Endothelial cell of umbilical vein (primary cell): Measurements from ENCODE around the gene GNE. TPM values are rescaled to one million over a fixed set of nuclear protein-coding genes. Genes with fewer than 3 reads are reported as not detected.

Experiments
- BruUV-seq: library from RNA; stranded (reverse); fragments of 400-500 nt; replicated peaks from 2 replicates; lab custom pipeline; 2021; lab: Mats Ljungman, UMichigan
- CTCF ChIA-PET: fragments of 300-600, 350-600 bp; sonication (Branson Sonifier 250); formaldehyde crosslinking; loops from one replicate; lab custom pipeline; 2021; ENCODE audit warnings: antibody characterized with exemption, inconsistent platforms; lab: Charles Lee
- POLR2A ChIA-PET: fragments of 300-600, 350-600 bp; sonication (Branson Sonifier 250); formaldehyde crosslinking; loops from one replicate; lab custom pipeline; 2021; ENCODE audit warnings: antibody characterized with exemption, inconsistent platforms; lab: Charles Lee
- DNase-seq: peaks from one replicate; pipeline ENCODE4 v3.0.0-alpha.2; 2011; ENCODE audit warnings: low read depth, low spot score
- FAIRE-seq: peaks from 2 replicates; lab custom pipeline; 2011; peaks lifted over from hg19 to GRCh38; lab: Jason Lieb, UNC
- H2AFZ ChIP-seq: 2 replicates; pipeline ENCODE4 v1.6.0; 2012; ENCODE audit warnings: low read depth, low read length, control low read depth, inconsistent platforms
- H3K27ac ChIP-seq: 2 replicates; pipeline ENCODE4 v1.5.1; 2011; ENCODE audit warnings: low read depth, mild to moderate bottlenecking, control low read depth, low read length, moderate library complexity; ENCODE audit not compliant: insufficient read depth
- H3K27me3 ChIP-seq, 2 experiments: 2 replicates each; pipeline versions ENCODE4 v1.6.0 to v1.6.1; 2011; ENCODE audit warnings: low read length in 2 of 2, mixed read lengths in 1 of 2; ENCODE audit not compliant: control insufficient read depth in 2 of 2, insufficient read depth in 2 of 2
- H3K36me3 ChIP-seq, 2 experiments: 2 replicates in 1 of 2; 3 replicates in 1 of 2; pipeline ENCODE4 v1.5.1; 2011; ENCODE audit warnings: low read length in 2 of 2, mild to moderate bottlenecking in 1 of 2, moderate library complexity in 1 of 2; ENCODE audit not compliant: control insufficient read depth in 2 of 2, insufficient read depth in 2 of 2; ENCODE audit errors: extremely low read depth in 1 of 2
- H3K4me1 ChIP-seq: 3 replicates; pipeline ENCODE4 v1.5.1; 2011; ENCODE audit warnings: mild to moderate bottlenecking, low read length; ENCODE audit not compliant: control insufficient read depth, insufficient read depth; ENCODE audit errors: extremely low read depth
- H3K4me2 ChIP-seq: 2 replicates; pipeline ENCODE4 v1.6.1; 2011; ENCODE audit warnings: low read length, control low read depth, mixed read lengths; ENCODE audit not compliant: insufficient read depth
- H3K4me3 ChIP-seq, 3 experiments: fragments of 200-600 bp in 1 of 3; sonication (generic), shearing (Covaris generic) in 1 of 3; replicated peaks in 1 of 3; 2 replicates each; pipeline ENCODE4 v1.5.1; 2011 to 2016; ENCODE audit warnings: control low read depth in 3 of 3, low read length in 3 of 3, mild to moderate bottlenecking in 2 of 3, inconsistent platforms in 1 of 3, low read depth in 1 of 3, moderate library complexity in 1 of 3; ENCODE audit not compliant: insufficient read depth in 1 of 3
- H3K79me2 ChIP-seq: 2 replicates; pipeline ENCODE4 v1.6.0; 2012; ENCODE audit warnings: low read length, inconsistent platforms; ENCODE audit not compliant: control insufficient read depth, insufficient read depth
- H3K9ac ChIP-seq: replicated peaks from 2 replicates; pipeline ENCODE3; 2011; ENCODE audit warnings: low read length, control low read depth; ENCODE audit not compliant: insufficient read depth; ENCODE audit errors: extremely low read depth
- H3K9me1 ChIP-seq: replicated peaks from 3 replicates; pipeline ENCODE4 v1.6.0; 2011; ENCODE audit warnings: mild to moderate bottlenecking, low read length; ENCODE audit not compliant: control insufficient read depth, insufficient read depth; ENCODE audit errors: extremely low read depth
- H3K9me3 ChIP-seq: replicated peaks from 2 replicates; pipeline ENCODE4 v1.5.1; 2012; ENCODE audit warnings: low read length, inconsistent platforms; ENCODE audit not compliant: control insufficient read depth, insufficient read depth
- H4K20me1 ChIP-seq: replicated peaks from 2 replicates; pipeline ENCODE3; 2011; ENCODE audit warnings: mild to moderate bottlenecking, low read length; ENCODE audit not compliant: control insufficient read depth, insufficient read depth; ENCODE audit errors: extremely low read depth
- CTCF ChIP-seq, 2 donors: IDR thresholded peaks; 1 replicate in 1 of 2; 2 replicates in 1 of 2; pipeline ENCODE4 v1.5.1; 2011; ENCODE audit warnings: low read length in 2 of 2, mild to moderate bottlenecking in 2 of 2, moderate library complexity in 2 of 2, control low read depth in 1 of 2, inconsistent platforms in 1 of 2, low read depth in 1 of 2; ENCODE audit not compliant: insufficient read depth in 1 of 2; ENCODE audit errors: extremely low read depth in 1 of 2
- EZH2 ChIP-seq: IDR thresholded peaks from 2 replicates; pipeline ENCODE4 v1.6.1; 2012; ENCODE audit warnings: borderline replicate concordance, low read depth, mild to moderate bottlenecking, moderate library complexity, low read length, inconsistent platforms; ENCODE audit not compliant: severe bottlenecking
- FOS ChIP-seq: IDR thresholded peaks from 2 replicates; pipeline ENCODE4 v1.6.1; 2011; ENCODE audit warnings: mild to moderate bottlenecking, low read length, moderate library complexity, borderline replicate concordance; ENCODE audit not compliant: insufficient read depth
- GATA2 ChIP-seq: IDR thresholded peaks from 2 replicates; pipeline ENCODE4 v1.7.0; 2011; ENCODE audit warnings: low read depth, mild to moderate bottlenecking, moderate library complexity, mixed read lengths, low read length; ENCODE audit not compliant: insufficient read length, insufficient read depth
- JUN ChIP-seq: IDR thresholded peaks from 2 replicates; pipeline ENCODE4 v1.6.1; 2011; ENCODE audit warnings: borderline replicate concordance, low read depth; ENCODE audit not compliant: insufficient read length, insufficient read depth
- MAX ChIP-seq: IDR thresholded peaks from 2 replicates; pipeline ENCODE4 v1.6.1; 2011; ENCODE audit not compliant: insufficient read depth, insufficient read length
- MYC ChIP-seq: IDR thresholded peaks from one replicate; pipeline ENCODE4 v1.6.1; 2011; ENCODE audit warnings: mild to moderate bottlenecking, low read depth, low read length
- POLR2A ChIP-seq: IDR thresholded peaks from 2 replicates; pipeline ENCODE4 v1.6.1; 2012; ENCODE audit warnings: low read depth, mild to moderate bottlenecking, control low read depth, low read length
- POLR2AphosphoS5 ChIP-seq: IDR thresholded peaks from 2 replicates; pipeline ENCODE4 v1.6.1; 2012; ENCODE audit warnings: low read depth, mild to moderate bottlenecking, control low read depth, low read length, moderate library complexity; ENCODE audit not compliant: insufficient read depth
- dilution Hi-C: fragments of 300-500 bp; cut with MboI; formaldehyde crosslinking; loops from one replicate; pipeline ENCODE4 v1.15.0; 2019; ENCODE audit warnings: low sequenced_read_pairs; ENCODE audit not compliant: extremely low pct_ligation_motif_present
- intact Hi-C: fragments of 100-400 bp; cut with micrococcal nuclease; formaldehyde crosslinking; loops from one replicate; pipeline ENCODE4 v1.10.0; 2022
- polyA plus RNA-seq, 4 experiments: library from polyadenylated mRNA; depleted of rRNA in 3 of 4; stranded (reverse) in 3 of 4; unstranded in 1 of 4; fragments of >200 nt; gene quantifications; 2 replicates each; pipeline versions ENCODE4 v1.2.1 to v1.2.3, GENCODE V29; 2011 to 2012; ENCODE audit warnings: missing spikeins in 1 of 4
- total RNA-seq: library from RNA; stranded (reverse); gene quantifications from 2 replicates; pipeline ENCODE4 v1.2.3, GENCODE V29; 2021

Gene GNE
- total and polyA plus RNA-seq, 2 donors (not counting 3 experiments of a cell fraction or from before 2014, with no cell fraction given) = 8.5 to 11.4 TPM

GRCh38 chr9:36165826-36166167 lies 92.5 kb downstream of the GNE start:
- ChIA-PET CTCF (interaction anchor here (0.7 to 8.4 kb wide), 22 partner anchors 12 to 480 kb away, joined by 3 to 189 read pairs (median 6); partner anchors contain the start of genes CLTA, GLIPR2 and OR2S2), POLR2A (interaction anchor here (0.7 kb wide), 1 partner anchor 50 kb away, joined by 5 read pairs; no protein-coding TSS in a partner anchor)
- intact Hi-C loops = loop anchor here (1.0 kb wide), 5 partner anchors 29 to 210 kb away; partner anchors contain the start of gene GLIPR2
- peaks cover 18% of the 10 kb centered on the region for H3K4me1 ChIP-seq
- H2AFZ ChIP-seq = peak overlapping the region; percentile 52
- peak overlapping the region; percentile 28 for H3K9ac ChIP-seq
- TF ChIP-seq GATA2 (peak; percentile 59), POLR2A (no peak)
- peak; percentile 34 for DNase-seq
- BruUV-seq = no TSS peak
- H3K4me2 ChIP-seq = peak overlapping the region; percentile 38
- FAIRE-seq = no peak
- H3K9me1 ChIP-seq = no peaks in the 10 kb centered on the region
- H3K27ac ChIP-seq = no peak overlapping the region
- dilution Hi-C loops = no loop called here
- no peaks in the 10 kb centered on the region for H3K9me3 ChIP-seq
- H4K20me1 ChIP-seq = no peaks in the 10 kb centered on the region
- no peaks in the 10 kb centered on the region for H3K36me3 ChIP-seq
- H3K27me3 ChIP-seq = no peaks in the 10 kb centered on the region
- peak overlapping the region in 1 of 3 experiments; percentile 51 for H3K4me3 ChIP-seq
- H3K79me2 ChIP-seq = no peaks in the 10 kb centered on the region

GRCh38 chr9:36164989-36165388 lies 93.3 kb downstream of the GNE start:
- H3K4me3 ChIP-seq = no peak overlapping the region
- intact Hi-C loops = no loop called here
- H4K20me1 ChIP-seq = no peaks in the 10 kb centered on the region
- no peaks in the 10 kb centered on the region for H3K79me2 ChIP-seq
- H3K4me2 ChIP-seq = no peak overlapping the region
- dilution Hi-C loops = no loop called here
- peaks cover 18% of the 10 kb centered on the region for H3K4me1 ChIP-seq
- DNase-seq = no peak
- H3K27ac ChIP-seq = no peak overlapping the region
- H3K9me3 ChIP-seq = no peaks in the 10 kb centered on the region
- CTCF ChIA-PET = interaction anchor here (0.7 to 8.4 kb wide), 12 partner anchors 11 to 481 kb away, joined by 3 to 189 read pairs (median 13); partner anchors contain the start of genes CLTA, GLIPR2 and OR2S2
- no peaks in the 10 kb centered on the region for H3K36me3 ChIP-seq
- no peaks in the 10 kb centered on the region for H3K27me3 ChIP-seq
- FAIRE-seq = no peak
- no TSS peak for BruUV-seq
- POLR2A ChIA-PET = interaction anchor here (1.6 kb wide), 1 partner anchor 25 kb away, joined by 4 read pairs; the partner anchor contains the start of gene CLTA
- no peaks in the 10 kb centered on the region for H3K9me1 ChIP-seq
- TF ChIP-seq EZH2 (no peak), FOS (no peak), MYC (no peak), POLR2AphosphoS5 (no peak), MAX (no peak), GATA2 (no peak), JUN (no peak), POLR2A (no peak), CTCF (IDR thresholded peaks at IDR 0.05; ENCODE audit: extremely low read depth in 1 of 2, insufficient read depth in 1 of 2, low read depth in 1 of 2, low read length in 2 of 2) (no peak)
- no peak overlapping the region for H2AFZ ChIP-seq
- H3K9ac ChIP-seq = no peak overlapping the region
